NCI-H82 (cell line): ENCODE data around the gene SIN3A.
"Not testable (repeated sequence)": the region's sequence is repeated elsewhere in the genome, so short reads cannot be mapped to it uniquely, and the experiment has no call there.

Source experiments
- DNase-seq: peaks from one replicate; lab custom pipeline; 2025; lab: John Stamatoyannopoulos, UW

Gene SIN3A

GRCh38 chr15:75333654-75334419 lies 117.7 kb downstream of the SIN3A start:
- DNase-seq: not testable (repeated sequence)

- DNase-seq: peak; percentile 38
Measured at GRCh38 chr15:75332093-75332492, 119.4 kb downstream of the SIN3A start.

GRCh38 chr15:75329571-75329970 lies 121.9 kb downstream of the SIN3A start:
- no peak for DNase-seq

- no peak for DNase-seq
Measured at GRCh38 chr15:75328493-75329314, 122.8 kb downstream of the SIN3A start.

- DNase-seq: no peak
Measured at GRCh38 chr15:75327491-75327890, 124.0 kb downstream of the SIN3A start.

- no peak for DNase-seq
Measured at GRCh38 chr15:75327005-75327404, 124.5 kb downstream of the SIN3A start.

GRCh38 chr15:75325922-75326321 lies 125.6 kb downstream of the SIN3A start:
- DNase-seq: no peak

GRCh38 chr15:75321711-75322110 lies 129.8 kb downstream of the SIN3A start:
- DNase-seq: no peak
